GM12891 (cell line): ENCODE data around the gene NFATC2.
"Not testable (repeated sequence)": the region's sequence is repeated elsewhere in the genome, so short reads cannot be mapped to it uniquely, and the experiment has no call there.

Source experiments
- POLR2A ChIP-seq: IDR thresholded peaks from 2 replicates; pipeline ENCODE4 v1.6.1; 2011; ENCODE audit warnings: low read depth, low read length, control low read depth
- POLR2AphosphoS5 ChIP-seq: IDR thresholded peaks from 2 replicates; pipeline ENCODE4 v1.6.1; 2011; ENCODE audit warnings: low read depth, low read length, control low read depth
- TAF1 ChIP-seq: IDR thresholded peaks from 2 replicates; pipeline ENCODE4 v1.6.1; 2011; ENCODE audit warnings: low read depth, low read length, control low read depth

GRCh38 chr20:51476106-51476505 is 66.4 kb downstream of the NFATC2 start:
- TF ChIP-seq TAF1, POLR2AphosphoS5, POLR2A: not testable (repeated sequence)
